H1 (cell line): ENCODE measurements around the gene CEP76. TPM values are rescaled to one million over a fixed set of nuclear protein-coding genes. Genes with fewer than 3 reads are reported as not detected.

ENCODE experiments used
- CTCF ChIA-PET: fragments of 300-600 bp; sonication (Branson Sonifier 250); formaldehyde crosslinking; loops from one replicate; lab custom pipeline; 2021; ENCODE audit not compliant: partially characterized antibody; lab: Charles Lee
- POLR2A ChIA-PET: fragments of 300-600 bp; sonication (Branson Sonifier 250); formaldehyde crosslinking; loops from one replicate; lab custom pipeline; 2021; ENCODE audit warnings: inconsistent platforms; ENCODE audit not compliant: partially characterized antibody; lab: Charles Lee
- DNase-seq, 2 experiments: peaks; one replicate each; pipeline versions ENCODE4 v3.0.0 to v3.0.0-alpha.2; 2010 to 2022; ENCODE audit warnings: low spot score in 2 of 2, low read depth in 1 of 2, mixed read lengths in 1 of 2
- FAIRE-seq: peaks from 2 replicates; lab custom pipeline; 2011; peaks lifted over from hg19 to GRCh38; lab: Jason Lieb, UNC
- H2AFZ ChIP-seq: 2 replicates; pipeline ENCODE4 v1.8.1; 2012; ENCODE audit warnings: low read length, inconsistent platforms
- H2AK5ac ChIP-seq: 2 replicates; pipeline ENCODE4 v1.6.1; 2013; ENCODE audit warnings: low read depth, low read length
- H2BK120ac ChIP-seq: replicated peaks from 2 replicates; pipeline ENCODE3; 2013; ENCODE audit warnings: low read depth, low read length, inconsistent platforms
- H2BK12ac ChIP-seq: 2 replicates; pipeline ENCODE4 v1.6.1; 2013; ENCODE audit warnings: low read depth, low read length
- H2BK15ac ChIP-seq: 2 replicates; pipeline ENCODE4 v1.6.1; 2013; ENCODE audit warnings: low read length
- H2BK20ac ChIP-seq: 2 replicates; pipeline ENCODE4 v1.6.1; 2013; ENCODE audit warnings: low read length
- H2BK5ac ChIP-seq: 2 replicates; pipeline ENCODE4 v1.6.1; 2013; ENCODE audit warnings: low read depth, low read length
- H3K14ac ChIP-seq: 2 replicates; pipeline ENCODE4 v1.6.1; 2013; ENCODE audit warnings: inconsistent platforms; ENCODE audit not compliant: insufficient read length
- H3K18ac ChIP-seq: 2 replicates; pipeline ENCODE4 v1.6.1; 2013; ENCODE audit warnings: low read length; ENCODE audit errors: extremely low read depth
- H3K23ac ChIP-seq: 2 replicates; pipeline ENCODE4 v1.6.1; 2013; ENCODE audit warnings: inconsistent platforms; ENCODE audit not compliant: insufficient read length
- H3K23me2 ChIP-seq: 2 replicates; pipeline ENCODE4 v1.6.1; 2013; ENCODE audit warnings: low read depth, low read length
- H3K27ac ChIP-seq: 2 replicates; pipeline ENCODE4 v1.6.1; 2011; ENCODE audit warnings: low read depth, low read length, inconsistent platforms
- H3K27me3 ChIP-seq, 4 experiments: replicated peaks in 1 of 4; 1 replicate in 1 of 4; 2 replicates in 3 of 4; pipeline versions ENCODE4 v1.6.1 to v1.8.1; 2011 to 2013; ENCODE audit warnings: low read length in 3 of 4, mild to moderate bottlenecking in 3 of 4, inconsistent platforms in 2 of 4, mixed read lengths in 2 of 4, moderate library complexity in 1 of 4; ENCODE audit not compliant: control insufficient read depth in 3 of 4, insufficient read depth in 3 of 4; ENCODE audit errors: extremely low read depth in 1 of 4
- H3K36me3 ChIP-seq, 4 experiments: 2 replicates each; pipeline versions ENCODE4 v1.6.1 to v1.8.1; 2011 to 2013; ENCODE audit warnings: mild to moderate bottlenecking in 4 of 4, low read length in 3 of 4, moderate library complexity in 2 of 4, control low read depth in 1 of 4, inconsistent platforms in 1 of 4; ENCODE audit not compliant: insufficient read depth in 4 of 4, control insufficient read depth in 2 of 4
- H3K4ac ChIP-seq: replicated peaks from 2 replicates; pipeline ENCODE3; 2013; ENCODE audit warnings: low read length, low read depth, mixed read lengths, inconsistent platforms; ENCODE audit not compliant: insufficient read length
- H3K4me1 ChIP-seq, 4 experiments: replicated peaks in 1 of 4; 1 replicate in 1 of 4; 2 replicates in 3 of 4; pipeline versions ENCODE4 v1.6.1 to v1.8.1; 2011 to 2013; ENCODE audit warnings: low read length in 3 of 4, inconsistent platforms in 2 of 4, mixed read lengths in 1 of 4; ENCODE audit not compliant: insufficient read depth in 4 of 4, control insufficient read depth in 3 of 4
- H3K4me2 ChIP-seq, 2 experiments: 2 replicates each; pipeline versions ENCODE4 v1.6.1 to v1.8.1; 2011 to 2013; ENCODE audit warnings: low read depth in 2 of 2, low read length in 2 of 2, control low read depth in 1 of 2, inconsistent platforms in 1 of 2, mild to moderate bottlenecking in 1 of 2; ENCODE audit not compliant: insufficient read depth in 1 of 2
- H3K4me3 ChIP-seq, 4 experiments: fragments of 200-600, 300-600 bp in 1 of 4; sonication (generic), shearing (Covaris generic), sonication (Bioruptor Twin) in 1 of 4; 2 replicates each; pipeline versions ENCODE4 v1.5.1 to v1.8.1; 2011 to 2016; ENCODE audit warnings: low read length in 4 of 4, low read depth in 3 of 4, control low read depth in 2 of 4, inconsistent platforms in 2 of 4, mild to moderate bottlenecking in 2 of 4, mixed read lengths in 1 of 4, moderate library complexity in 1 of 4; ENCODE audit not compliant: insufficient read depth in 2 of 4; ENCODE audit errors: extremely low read depth in 1 of 4
- H3K56ac ChIP-seq: replicated peaks from 2 replicates; pipeline ENCODE3; 2013; ENCODE audit warnings: low read depth, mild to moderate bottlenecking, mixed read lengths, low read length, inconsistent platforms; ENCODE audit not compliant: insufficient read length
- H3K79me1 ChIP-seq: 2 replicates; pipeline ENCODE4 v1.6.1; 2013; ENCODE audit warnings: low read depth, low read length, control low read depth
- H3K79me2 ChIP-seq, 2 experiments: 2 replicates each; pipeline versions ENCODE4 v1.6.1 to v1.8.1; 2012 to 2013; ENCODE audit warnings: low read length in 2 of 2, mild to moderate bottlenecking in 2 of 2, inconsistent platforms in 1 of 2; ENCODE audit not compliant: insufficient read depth in 2 of 2, control insufficient read depth in 1 of 2
- H3K9ac ChIP-seq, 4 experiments: replicated peaks in 1 of 4; 1 replicate in 1 of 4; 2 replicates in 3 of 4; pipeline versions ENCODE4 v1.6.1 to v1.8.1; 2011 to 2013; ENCODE audit warnings: low read depth in 3 of 4, low read length in 3 of 4, control low read depth in 2 of 4, mild to moderate bottlenecking in 2 of 4, moderate library complexity in 2 of 4, inconsistent platforms in 1 of 4; ENCODE audit errors: extremely low read depth in 1 of 4
- H3K9me3 ChIP-seq, 2 experiments: 2 replicates each; pipeline versions ENCODE4 v1.6.1 to v1.8.1; 2012 to 2013; ENCODE audit warnings: mild to moderate bottlenecking in 2 of 2, moderate library complexity in 2 of 2, control low read depth in 1 of 2, inconsistent platforms in 1 of 2, low read depth in 1 of 2, low read length in 1 of 2, mixed read lengths in 1 of 2; ENCODE audit not compliant: insufficient read depth in 2 of 2
- H4K20me1 ChIP-seq, 2 experiments: replicated peaks in 1 of 2; 2 replicates each; pipeline versions ENCODE3 to v1.8.1; 2011 to 2013; ENCODE audit warnings: inconsistent platforms in 2 of 2, low read length in 2 of 2, mild to moderate bottlenecking in 1 of 2; ENCODE audit not compliant: insufficient read depth in 2 of 2, control insufficient read depth in 1 of 2
- H4K5ac ChIP-seq: 2 replicates; pipeline ENCODE4 v1.6.1; 2013; ENCODE audit warnings: low read length, low read depth, mixed read lengths, inconsistent platforms; ENCODE audit not compliant: insufficient read length
- H4K8ac ChIP-seq: 2 replicates; pipeline ENCODE4 v1.8.0; 2013; ENCODE audit warnings: mild to moderate bottlenecking, moderate library complexity, low read length, inconsistent platforms; ENCODE audit not compliant: insufficient read depth; ENCODE audit errors: extremely low read depth
- H4K91ac ChIP-seq: replicated peaks from 2 replicates; pipeline ENCODE3; 2013; ENCODE audit warnings: low read length, mixed read lengths, inconsistent platforms; ENCODE audit not compliant: insufficient read length
- ASH2L ChIP-seq: fragments of 200-600, 300-600 bp; sonication (generic); IDR thresholded peaks from one replicate; pipeline ENCODE4 v1.7.1; 2017; ENCODE audit warnings: low read length
- CHD2 ChIP-seq: IDR thresholded peaks from 2 replicates; pipeline ENCODE4 v1.6.1; 2012; ENCODE audit warnings: low read length, improper control_type of control experiment
- KDM1A ChIP-seq: fragments of 200-600, 300-600 bp; sonication (generic); IDR thresholded peaks from 2 replicates; pipeline ENCODE4 v1.7.1; 2016; ENCODE audit warnings: mild to moderate bottlenecking, low read length, borderline replicate concordance
- RBBP5 ChIP-seq: IDR thresholded peaks from 2 replicates; pipeline ENCODE4 v1.7.1; 2012; ENCODE audit warnings: low read depth, mild to moderate bottlenecking, inconsistent platforms, low read length, moderate library complexity, borderline replicate concordance
- YY1 ChIP-seq: IDR thresholded peaks from 2 replicates; pipeline ENCODE4 v1.6.1; 2011; ENCODE audit warnings: low read depth, mild to moderate bottlenecking, low read length
- WGBS, 2 experiments: shearing (Covaris generic) in 1 of 2; methylation state at CpG; one replicate each; pipeline versions ENCODE4 v1.1.6 to v1.1.7; 2013 to 2015; ENCODE audit warnings: low lambda C conversion rate in 2 of 2, mixed read lengths in 2 of 2, inconsistent platforms in 1 of 2, low coverage in 1 of 2, missing lambda C conversion rate in 1 of 2; ENCODE audit not compliant: insufficient replicate concordance in 2 of 2, insufficient coverage in 1 of 2, insufficient read length in 1 of 2; ENCODE audit errors: extremely low coverage in 1 of 2, missing lambda C conversion rate in 1 of 2; 5-methylcytosine and 5-hydroxymethylcytosine counted together
- polyA plus RNA-seq, 7 experiments: library from polyadenylated mRNA; depleted of rRNA in 3 of 7; stranded (reverse) in 5 of 7; unstranded in 2 of 7; fragments of >200 nt in 5 of 7; fragments of 200-250 nt in 2 of 7; gene quantifications; 1 replicate in 5 of 7; 2 replicates in 1 of 7; 4 replicates in 1 of 7; pipeline versions ENCODE4 v1.2.1 to v1.2.3, GENCODE V29; 2011 to 2013; ENCODE audit warnings: missing spikeins in 2 of 7, mixed read lengths in 2 of 7
- total RNA-seq: library from RNA; stranded (reverse); fragmentation: NEBNext Ultra II Directional; extraction: Animal tissue kit (Norgen Biotek cat#: 25700); gene quantifications from 2 replicates; pipeline ENCODE4 v1.2.1, GENCODE V29; 2021

CEP76 gene
- total and polyA plus RNA-seq, 2 of the 8 experiments (the other 6 are each of a cell fraction or from before 2014, with no cell fraction given), result 9.0 to 18.1 TPM

DNA sequence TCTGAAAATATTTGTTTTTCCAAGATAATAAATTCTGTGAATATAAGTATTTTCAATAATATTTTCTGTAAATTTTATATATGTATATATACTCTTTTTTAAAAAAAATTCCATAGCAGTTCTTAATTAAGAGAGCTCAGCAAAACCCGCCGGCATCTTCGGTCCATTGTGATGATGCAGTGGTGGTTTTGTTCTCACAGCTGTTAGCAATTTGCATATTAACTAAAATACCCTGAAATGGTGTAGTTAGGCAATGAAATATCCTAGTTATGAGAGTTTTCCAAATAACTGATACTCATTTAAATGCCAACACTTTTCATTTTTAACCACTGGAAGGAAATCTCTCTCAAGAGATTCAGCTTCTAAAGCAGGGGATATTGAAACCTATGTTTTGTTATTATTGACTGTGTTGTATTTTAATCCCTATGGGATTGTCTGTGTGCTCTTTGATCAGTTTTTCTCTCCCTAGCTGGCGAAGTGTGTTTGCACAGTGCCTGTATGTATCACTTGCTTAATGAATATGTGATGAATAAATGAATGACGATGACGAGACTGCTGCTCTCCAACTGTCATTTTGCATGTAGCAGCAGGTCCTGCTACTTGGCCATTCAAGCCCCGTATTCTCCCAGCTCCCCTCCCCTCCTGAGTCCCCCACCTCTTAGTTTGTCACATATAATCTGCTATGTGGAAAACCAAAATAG is 42.7 kb upstream of the CEP76 start:
- H3K18ac ChIP-seq, result no peak overlapping the region
- ChIA-PET POLR2A (interaction anchor here (1.1 to 1.3 kb wide), 2 partner anchors 41 to 203 kb away, joined by 3 to 4 read pairs; no protein-coding TSS in a partner anchor), CTCF (interaction anchor here (0.7 to 2.7 kb wide), 9 partner anchors 9 to 189 kb away, joined by 3 to 14 read pairs (median 4); no protein-coding TSS in a partner anchor)
- DNase-seq (no peak), FAIRE-seq (no peak)
- no peak overlapping the region for H3K23ac ChIP-seq
- TF ChIP-seq ASH2L (no peak), RBBP5 (no peak), CHD2 (no peak), KDM1A (no peak), YY1 (no peak)
- H3K79me1 ChIP-seq, result no peaks in the 10 kb centered on the region
- H3K4me3 ChIP-seq, result no peak overlapping the region
- no peak overlapping the region for H2AFZ ChIP-seq
- H2BK5ac ChIP-seq, result no peak overlapping the region
- no peaks in the 10 kb centered on the region for H3K27me3 ChIP-seq
- no peak overlapping the region for H2AK5ac ChIP-seq
- H3K14ac ChIP-seq, result no peak overlapping the region
- no peak overlapping the region for H2BK15ac ChIP-seq
- no peak overlapping the region for H2BK120ac ChIP-seq
- no peak overlapping the region for H2BK12ac ChIP-seq
- H4K91ac ChIP-seq, result no peak overlapping the region
- no peak overlapping the region for H3K27ac ChIP-seq
- H2BK20ac ChIP-seq, result no peak overlapping the region
- no peaks in the 10 kb centered on the region for H4K20me1 ChIP-seq
- H4K5ac ChIP-seq, result no peak overlapping the region
- no peak overlapping the region for H3K56ac ChIP-seq
- H3K79me2 ChIP-seq, result no peaks in the 10 kb centered on the region
- no peak overlapping the region for H4K8ac ChIP-seq
- no peaks in the 10 kb centered on the region; a peak in 1 of 7 replicates for H3K4me1 ChIP-seq
- H3K23me2 ChIP-seq, result no peaks in the 10 kb centered on the region
- no peak overlapping the region for H3K9ac ChIP-seq
- H3K4me2 ChIP-seq, result no peak overlapping the region
- WGBS, 2 experiments, result 86% methylated on average over 7 of the region's 7 CpGs; no CpG with 5 or more reads in 1 of the 2 experiments
- H3K9me3 ChIP-seq, result no peaks in the 10 kb centered on the region
- H3K4ac ChIP-seq, result no peak overlapping the region
- H3K36me3 ChIP-seq, result no peaks in the 10 kb centered on the region
